Fibroblast of lung (primary cell): ENCODE measurements around the gene PRELID3B.

Source experiments
- EZH2 ChIP-seq: IDR thresholded peaks from 2 replicates; pipeline ENCODE4 v1.5.1; 2012; ENCODE audit warnings: low read length, control low read depth, mild to moderate bottlenecking; ENCODE audit errors: missing control alignments
- TF ChIP-seq, protein P1 (sequence below), 2 donors: IDR thresholded peaks in 1 of 2; conservative IDR thresholded peaks in 1 of 2; 1 replicate in 1 of 2; 2 replicates in 1 of 2; pipeline ENCODE4 v1.5.1; 2011 to 2012; ENCODE audit warnings: low read length in 2 of 2, control low read depth in 1 of 2, inconsistent platforms in 1 of 2, low read depth in 1 of 2, mild to moderate bottlenecking in 1 of 2

DNA sequence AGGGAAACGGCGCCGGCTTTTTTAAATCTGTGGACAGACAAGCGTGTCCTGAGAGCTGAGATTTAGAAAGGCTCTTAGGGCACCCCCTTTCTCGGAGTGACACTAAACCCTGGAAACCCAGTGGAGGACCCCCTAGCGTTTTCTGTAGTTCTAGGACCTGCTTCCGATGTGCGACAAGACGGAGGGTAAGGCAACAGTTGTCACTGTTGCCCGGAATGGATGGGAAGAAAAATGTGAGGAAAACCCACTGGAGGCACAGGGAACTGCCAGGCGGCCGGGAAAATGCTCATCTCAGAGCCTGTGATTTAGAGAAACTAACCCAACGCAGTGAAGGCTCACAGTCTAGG lies 9.9 kb downstream of the PRELID3B start:
- TF ChIP-seq, protein P1, sequence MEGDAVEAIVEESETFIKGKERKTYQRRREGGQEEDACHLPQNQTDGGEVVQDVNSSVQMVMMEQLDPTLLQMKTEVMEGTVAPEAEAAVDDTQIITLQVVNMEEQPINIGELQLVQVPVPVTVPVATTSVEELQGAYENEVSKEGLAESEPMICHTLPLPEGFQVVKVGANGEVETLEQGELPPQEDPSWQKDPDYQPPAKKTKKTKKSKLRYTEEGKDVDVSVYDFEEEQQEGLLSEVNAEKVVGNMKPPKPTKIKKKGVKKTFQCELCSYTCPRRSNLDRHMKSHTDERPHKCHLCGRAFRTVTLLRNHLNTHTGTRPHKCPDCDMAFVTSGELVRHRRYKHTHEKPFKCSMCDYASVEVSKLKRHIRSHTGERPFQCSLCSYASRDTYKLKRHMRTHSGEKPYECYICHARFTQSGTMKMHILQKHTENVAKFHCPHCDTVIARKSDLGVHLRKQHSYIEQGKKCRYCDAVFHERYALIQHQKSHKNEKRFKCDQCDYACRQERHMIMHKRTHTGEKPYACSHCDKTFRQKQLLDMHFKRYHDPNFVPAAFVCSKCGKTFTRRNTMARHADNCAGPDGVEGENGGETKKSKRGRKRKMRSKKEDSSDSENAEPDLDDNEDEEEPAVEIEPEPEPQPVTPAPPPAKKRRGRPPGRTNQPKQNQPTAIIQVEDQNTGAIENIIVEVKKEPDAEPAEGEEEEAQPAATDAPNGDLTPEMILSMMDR (conservative IDR thresholded peaks at IDR 0.05 in 1 of 2, IDR thresholded peaks at IDR 0.05 in 1 of 2; ENCODE audit: low read depth in 1 of 2, low read length in 2 of 2) = no peak
- TF ChIP-seq EZH2 = no peak
